GM23338 (cell line): ENCODE measurements around the gene TRAM2.

Experiments
- EZH2 ChIP-seq: fragments of 200-600 bp; sonication (generic); IDR thresholded peaks from one replicate; pipeline ENCODE4 v1.8.0; 2017; ENCODE audit warnings: antibody characterized with exemption, mild to moderate bottlenecking, low read depth; ENCODE audit not compliant: unreplicated experiment
- POLR2AphosphoS5 ChIP-seq: IDR thresholded peaks from 2 replicates; pipeline ENCODE4 v1.6.1; 2016; ENCODE audit warnings: antibody characterized with exemption, low read depth
- ZNF331 ChIP-seq: fragments of 250-450 bp; sonication (Bioruptor Pico); IDR thresholded peaks from 2 replicates; pipeline ENCODE4 v1.5.0; 2020; ENCODE audit warnings: low read depth, mild to moderate bottlenecking, moderate library complexity
- TF ChIP-seq, protein P1 (sequence below), 2 experiments: fragments of 200-600 bp in 1 of 2; sonication (generic) in 1 of 2; conservative IDR thresholded peaks; 2 replicates each; pipeline versions ENCODE4 v1.5.1 to v1.6.1; 2016 to 2017; ENCODE audit warnings: antibody characterized with exemption in 2 of 2, low read depth in 2 of 2, mild to moderate bottlenecking in 2 of 2, moderate library complexity in 1 of 2

DNA sequence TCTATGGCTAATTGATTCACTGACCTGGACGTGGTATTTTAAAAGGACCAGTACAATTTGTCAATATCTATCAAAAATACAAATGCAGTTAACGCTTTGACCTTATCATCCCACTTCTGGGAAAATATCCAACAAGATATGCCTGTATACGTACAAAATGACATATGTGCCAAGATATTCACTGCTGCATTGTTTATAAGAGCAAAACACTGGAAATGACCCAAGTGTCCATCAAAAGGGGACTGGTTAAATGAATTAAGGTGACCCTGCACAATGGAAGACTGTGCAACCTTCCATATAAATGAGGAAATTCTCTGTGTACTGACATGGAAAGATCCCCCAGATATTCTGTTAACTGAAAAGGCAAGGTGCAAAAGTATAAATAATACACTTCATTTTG is 13.9 kb downstream of the TRAM2 start:
- TF ChIP-seq, protein P1, sequence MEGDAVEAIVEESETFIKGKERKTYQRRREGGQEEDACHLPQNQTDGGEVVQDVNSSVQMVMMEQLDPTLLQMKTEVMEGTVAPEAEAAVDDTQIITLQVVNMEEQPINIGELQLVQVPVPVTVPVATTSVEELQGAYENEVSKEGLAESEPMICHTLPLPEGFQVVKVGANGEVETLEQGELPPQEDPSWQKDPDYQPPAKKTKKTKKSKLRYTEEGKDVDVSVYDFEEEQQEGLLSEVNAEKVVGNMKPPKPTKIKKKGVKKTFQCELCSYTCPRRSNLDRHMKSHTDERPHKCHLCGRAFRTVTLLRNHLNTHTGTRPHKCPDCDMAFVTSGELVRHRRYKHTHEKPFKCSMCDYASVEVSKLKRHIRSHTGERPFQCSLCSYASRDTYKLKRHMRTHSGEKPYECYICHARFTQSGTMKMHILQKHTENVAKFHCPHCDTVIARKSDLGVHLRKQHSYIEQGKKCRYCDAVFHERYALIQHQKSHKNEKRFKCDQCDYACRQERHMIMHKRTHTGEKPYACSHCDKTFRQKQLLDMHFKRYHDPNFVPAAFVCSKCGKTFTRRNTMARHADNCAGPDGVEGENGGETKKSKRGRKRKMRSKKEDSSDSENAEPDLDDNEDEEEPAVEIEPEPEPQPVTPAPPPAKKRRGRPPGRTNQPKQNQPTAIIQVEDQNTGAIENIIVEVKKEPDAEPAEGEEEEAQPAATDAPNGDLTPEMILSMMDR (conservative IDR thresholded peaks at IDR 0.05; ENCODE audit: low read depth in 2 of 2): no peak
- no peak for TF ChIP-seq ZNF331
- TF ChIP-seq POLR2AphosphoS5: no peak
- TF ChIP-seq EZH2: no peak
